Neuron (in vitro differentiated cells): ENCODE measurements around the gene TBC1D16.

Source experiments
- H2AFZ ChIP-seq: one replicate; pipeline ENCODE4 v1.6.1; 2013; ENCODE audit warnings: low read depth, mild to moderate bottlenecking, inconsistent platforms, low read length, moderate library complexity
- H3K27me3 ChIP-seq: one replicate; pipeline ENCODE4 v1.6.1; 2013; ENCODE audit warnings: low read length; ENCODE audit not compliant: insufficient read depth
- H3K36me3 ChIP-seq: one replicate; pipeline ENCODE4 v1.6.1; 2013; ENCODE audit warnings: low read length; ENCODE audit not compliant: insufficient read depth
- H3K4me1 ChIP-seq: one replicate; pipeline ENCODE4 v1.6.1; 2013; ENCODE audit warnings: low read length; ENCODE audit not compliant: insufficient read depth
- H3K4me3 ChIP-seq: 2 replicates; pipeline ENCODE4 v1.5.1; 2013; ENCODE audit warnings: mild to moderate bottlenecking, low read length, moderate library complexity
- H3K9me3 ChIP-seq: one replicate; pipeline ENCODE4 v1.6.1; 2013; ENCODE audit warnings: low read length

The TBC1D16 gene

DNA sequence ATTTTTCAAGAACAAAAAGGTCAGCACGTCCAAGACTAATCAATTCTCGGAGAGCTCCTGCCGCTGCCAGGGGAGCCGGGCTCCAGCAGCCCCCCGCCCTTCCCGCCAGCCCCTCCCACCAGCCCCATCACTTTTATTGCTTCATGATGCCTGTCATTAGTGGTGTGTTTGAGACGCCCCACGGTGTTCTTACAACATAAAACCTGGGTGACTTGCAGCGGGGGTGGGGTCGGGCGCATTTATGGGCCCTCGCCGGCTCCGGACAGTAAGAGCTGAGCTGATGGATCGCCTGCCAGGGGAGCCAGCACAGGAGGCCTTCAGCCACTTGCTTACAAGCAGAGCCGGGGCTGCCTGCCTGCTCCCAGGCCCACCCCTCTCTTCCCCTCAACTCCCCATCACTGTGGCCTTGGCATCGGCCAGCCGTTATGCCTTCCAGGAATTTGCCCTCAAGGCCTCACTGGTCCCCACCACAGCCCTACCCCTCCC lies 113.5 kb downstream of the TBC1D16 start:
- Histone ChIP-seq H3K36me3 (no peaks in the 10 kb centered on the region), H2AFZ (no peak overlapping the region), H3K4me3 (no peak overlapping the region), H3K9me3 (no peaks in the 10 kb centered on the region), H3K4me1 (peaks cover 23% of the 10 kb centered on the region), H3K27me3 (peaks cover 20% of the 10 kb centered on the region)

DNA sequence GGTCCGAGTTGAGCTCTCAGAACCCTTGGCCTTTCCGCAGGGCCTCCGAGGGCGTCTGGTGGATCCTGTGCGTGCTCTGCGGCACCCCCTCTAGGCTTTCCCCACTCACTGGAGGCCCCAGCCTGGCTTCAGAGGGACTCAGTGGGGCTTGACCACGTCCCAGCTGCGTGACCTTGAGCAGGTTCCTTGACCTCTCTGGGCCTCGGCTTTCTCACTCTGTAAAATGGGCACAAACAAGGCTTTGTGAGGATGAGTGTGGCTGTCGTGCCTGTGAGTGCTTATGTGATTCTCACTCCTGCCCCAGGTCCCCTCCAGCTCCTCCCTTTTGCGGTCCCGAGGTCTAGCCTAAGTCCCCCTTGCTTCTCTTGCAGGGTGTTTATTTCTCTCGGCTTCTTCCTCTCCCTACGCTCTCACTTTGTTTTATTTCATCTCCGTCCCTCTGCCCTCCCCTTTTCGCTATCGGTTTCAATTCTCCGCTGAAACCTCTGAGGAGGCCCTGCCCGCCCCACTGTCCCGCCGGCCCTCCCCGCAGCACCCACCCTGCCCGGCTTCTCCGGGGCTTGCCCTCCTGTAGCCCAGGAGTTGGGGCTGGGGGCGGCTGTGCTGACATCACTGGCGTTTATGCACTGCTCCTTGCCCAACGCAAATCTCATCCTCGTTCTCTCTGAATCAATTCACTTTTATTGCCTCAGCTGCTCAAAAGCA lies 114.1 kb downstream of the TBC1D16 start:
- Histone ChIP-seq H3K9me3 (no peaks in the 10 kb centered on the region), H2AFZ (no peak overlapping the region), H3K4me1 (peaks cover 20% of the 10 kb centered on the region), H3K4me3 (no peak overlapping the region), H3K36me3 (no peaks in the 10 kb centered on the region), H3K27me3 (peaks cover 20% of the 10 kb centered on the region)

DNA sequence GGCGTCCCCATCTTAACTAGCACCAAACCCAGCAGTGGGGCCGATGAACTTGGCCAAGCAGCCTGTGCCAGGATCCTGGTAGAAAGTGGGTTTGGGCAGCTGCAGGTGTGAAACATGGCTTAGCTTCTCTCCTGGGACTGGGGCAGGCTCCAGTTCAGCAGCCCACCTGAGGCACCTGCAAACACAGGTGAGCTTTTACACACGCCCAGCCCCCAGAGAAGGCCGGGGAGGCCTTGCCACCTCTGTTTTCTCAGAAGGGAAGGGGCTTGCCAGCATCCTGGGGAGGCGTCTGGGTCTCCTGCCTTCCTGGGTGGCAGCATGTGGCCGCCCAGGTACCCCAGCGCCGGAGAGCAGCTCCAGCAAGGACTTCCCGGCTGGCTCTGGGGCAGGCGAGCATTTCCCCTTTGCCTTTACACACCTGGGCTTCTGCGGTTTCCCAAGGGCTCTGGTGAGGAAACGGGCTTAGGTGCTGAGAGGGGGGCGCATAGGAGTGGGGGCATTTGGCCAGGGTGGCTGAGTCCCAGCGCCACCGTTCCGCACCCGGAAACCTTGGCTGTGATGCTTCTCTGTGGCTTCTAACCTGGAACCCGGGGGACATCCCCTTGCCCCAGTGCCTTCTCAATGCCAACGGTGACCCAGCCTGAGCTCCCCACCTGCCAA lies 114.8 kb downstream of the TBC1D16 start:
- H3K9me3 ChIP-seq: no peaks in the 10 kb centered on the region
- peaks cover 13% of the 10 kb centered on the region for H3K4me1 ChIP-seq
- no peak overlapping the region for H2AFZ ChIP-seq
- H3K27me3 ChIP-seq: peaks cover 20% of the 10 kb centered on the region
- no peak overlapping the region for H3K4me3 ChIP-seq
- H3K36me3 ChIP-seq: no peaks in the 10 kb centered on the region

DNA sequence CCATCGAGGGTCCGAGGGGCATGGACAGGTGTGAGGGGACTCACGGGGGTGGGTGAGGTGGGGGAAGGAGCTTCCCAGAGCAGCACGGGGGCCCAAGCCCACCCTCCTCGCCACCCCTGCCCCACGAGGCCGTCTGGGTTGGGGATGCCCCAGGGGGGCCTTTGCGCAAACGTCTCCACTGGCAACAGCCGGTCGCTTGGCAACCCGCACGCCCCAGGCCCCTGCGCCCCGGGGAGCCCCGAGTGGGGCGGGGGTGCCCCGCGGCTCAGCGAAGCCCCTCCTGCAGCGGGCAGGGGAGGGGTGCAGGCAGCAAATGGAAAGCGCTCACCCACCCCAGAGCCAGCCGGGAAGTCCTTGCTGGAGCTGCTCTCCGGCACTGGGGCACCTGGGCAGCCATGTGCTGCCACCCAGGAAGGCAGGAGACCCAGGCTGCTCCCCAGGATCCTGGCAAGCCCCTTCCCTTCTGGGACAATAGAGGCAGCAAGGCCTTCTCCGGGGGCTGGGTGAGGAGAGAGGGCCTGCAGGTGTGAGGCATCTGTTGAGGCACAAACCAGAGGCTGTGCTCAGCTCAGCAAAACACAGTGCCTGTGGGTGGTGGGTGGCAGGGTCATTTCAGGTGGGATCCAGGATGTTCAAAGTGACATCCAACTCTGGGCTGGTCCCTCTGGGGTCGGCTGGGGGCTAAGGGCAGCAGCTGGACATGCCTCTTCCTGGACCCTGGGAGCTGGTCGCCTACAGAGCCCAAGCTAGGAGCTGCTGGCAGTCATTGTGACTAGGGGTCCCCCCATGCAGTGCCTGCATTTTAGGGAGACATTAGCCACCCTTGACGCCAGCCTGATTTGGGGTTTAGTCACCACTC lies 115.6 kb downstream of the TBC1D16 start:
- Histone ChIP-seq H3K9me3 (no peaks in the 10 kb centered on the region), H3K4me1 (peaks cover 5% of the 10 kb centered on the region), H3K27me3 (peaks cover 20% of the 10 kb centered on the region), H3K36me3 (no peaks in the 10 kb centered on the region), H3K4me3 (no peak overlapping the region), H2AFZ (no peak overlapping the region)

DNA sequence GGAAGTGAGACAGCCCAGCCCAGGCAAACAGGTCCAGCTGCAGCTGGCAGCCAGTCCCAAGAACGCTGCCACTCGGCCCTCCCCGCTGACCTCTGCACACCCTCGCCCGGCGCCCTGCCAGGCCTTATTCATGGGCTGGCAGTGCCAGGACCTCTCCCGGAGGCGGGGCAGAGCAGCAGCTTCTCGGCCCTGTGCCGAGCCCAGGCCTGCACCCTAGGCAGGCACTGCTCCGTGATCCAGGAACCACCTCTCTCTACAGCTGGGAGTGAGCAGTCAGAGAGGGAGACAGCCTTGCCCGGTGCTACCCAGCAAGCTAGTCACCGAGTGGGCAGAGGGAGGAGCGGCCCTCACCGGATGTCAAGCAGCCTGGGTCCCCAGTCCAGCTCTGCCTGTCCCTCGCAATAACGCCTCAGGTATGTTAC lies 116.5 kb downstream of the TBC1D16 start:
- Histone ChIP-seq H3K27me3 (peaks cover 20% of the 10 kb centered on the region), H2AFZ (no peak overlapping the region), H3K36me3 (no peaks in the 10 kb centered on the region), H3K4me3 (no peak overlapping the region), H3K4me1 (peaks cover 3% of the 10 kb centered on the region), H3K9me3 (no peaks in the 10 kb centered on the region)

DNA sequence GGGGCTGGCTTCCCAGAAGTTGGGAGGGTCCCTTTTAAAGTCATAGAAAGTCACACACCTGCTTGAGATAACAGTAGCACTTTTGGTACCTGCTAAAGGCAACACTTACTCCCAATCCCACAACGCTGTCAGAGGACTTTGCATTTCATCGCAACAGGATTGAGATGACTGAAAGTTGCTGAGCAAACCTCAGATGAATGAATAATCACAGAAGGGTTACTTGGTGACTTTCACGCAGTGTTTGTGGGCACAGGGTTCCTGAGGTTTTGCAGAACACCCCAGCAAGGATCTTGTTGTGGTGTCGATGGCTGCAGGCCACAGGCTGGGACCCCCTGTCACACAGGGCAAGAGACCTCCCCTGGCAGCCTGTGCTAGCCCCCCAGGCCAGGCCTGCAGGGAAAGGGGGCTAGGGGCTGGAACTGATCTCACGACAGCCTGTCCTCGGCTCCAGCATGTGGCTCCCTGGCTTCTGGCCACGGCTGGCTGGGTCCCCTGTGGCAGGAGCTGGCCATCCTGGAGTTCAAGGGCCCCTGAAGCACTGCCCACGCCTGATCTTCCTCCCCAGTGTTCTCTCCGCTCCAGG lies 117.0 kb downstream of the TBC1D16 start:
- Histone ChIP-seq H3K27me3 (peaks cover 20% of the 10 kb centered on the region), H3K4me1 (peaks cover 3% of the 10 kb centered on the region), H3K4me3 (no peak overlapping the region)

DNA sequence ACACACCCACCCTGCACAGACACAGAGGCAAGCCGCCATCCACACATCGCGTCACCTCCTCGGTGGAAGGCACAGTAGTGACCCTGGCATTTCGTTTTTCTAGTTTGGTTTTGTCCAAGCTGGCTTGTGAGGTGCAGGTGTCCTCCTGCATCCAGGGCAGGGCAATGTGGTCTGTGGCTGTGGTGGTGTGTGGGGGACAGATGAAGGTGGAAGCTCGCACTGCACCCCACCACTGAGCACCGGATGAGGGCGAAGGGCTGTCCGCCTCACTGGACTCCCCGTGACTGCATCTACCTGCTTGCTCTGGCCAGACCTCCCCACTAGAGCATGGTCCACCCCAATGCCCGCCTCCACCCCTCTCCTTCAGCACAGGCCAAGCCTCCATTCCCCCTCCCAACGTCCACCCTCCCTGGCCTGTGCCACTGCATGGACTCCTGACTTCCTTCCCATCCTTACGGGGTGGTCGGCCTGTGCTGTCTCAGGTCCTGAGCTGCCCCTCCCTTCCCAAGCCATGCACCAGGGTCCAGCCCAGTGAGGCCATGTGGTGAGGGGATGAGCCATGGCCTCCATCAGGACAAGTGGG lies 117.7 kb downstream of the TBC1D16 start:
- no peak overlapping the region for H2AFZ ChIP-seq
- H3K36me3 ChIP-seq: no peaks in the 10 kb centered on the region
- no peak overlapping the region for H3K4me3 ChIP-seq
- H3K4me1 ChIP-seq: peaks cover 3% of the 10 kb centered on the region
- no peaks in the 10 kb centered on the region for H3K9me3 ChIP-seq
- peaks cover 20% of the 10 kb centered on the region for H3K27me3 ChIP-seq

More for the DNA sequence above, 117.0 kb downstream of the TBC1D16 start:
- Histone ChIP-seq H2AFZ (no peak overlapping the region), H3K9me3 (no peaks in the 10 kb centered on the region), H3K36me3 (no peaks in the 10 kb centered on the region)

DNA sequence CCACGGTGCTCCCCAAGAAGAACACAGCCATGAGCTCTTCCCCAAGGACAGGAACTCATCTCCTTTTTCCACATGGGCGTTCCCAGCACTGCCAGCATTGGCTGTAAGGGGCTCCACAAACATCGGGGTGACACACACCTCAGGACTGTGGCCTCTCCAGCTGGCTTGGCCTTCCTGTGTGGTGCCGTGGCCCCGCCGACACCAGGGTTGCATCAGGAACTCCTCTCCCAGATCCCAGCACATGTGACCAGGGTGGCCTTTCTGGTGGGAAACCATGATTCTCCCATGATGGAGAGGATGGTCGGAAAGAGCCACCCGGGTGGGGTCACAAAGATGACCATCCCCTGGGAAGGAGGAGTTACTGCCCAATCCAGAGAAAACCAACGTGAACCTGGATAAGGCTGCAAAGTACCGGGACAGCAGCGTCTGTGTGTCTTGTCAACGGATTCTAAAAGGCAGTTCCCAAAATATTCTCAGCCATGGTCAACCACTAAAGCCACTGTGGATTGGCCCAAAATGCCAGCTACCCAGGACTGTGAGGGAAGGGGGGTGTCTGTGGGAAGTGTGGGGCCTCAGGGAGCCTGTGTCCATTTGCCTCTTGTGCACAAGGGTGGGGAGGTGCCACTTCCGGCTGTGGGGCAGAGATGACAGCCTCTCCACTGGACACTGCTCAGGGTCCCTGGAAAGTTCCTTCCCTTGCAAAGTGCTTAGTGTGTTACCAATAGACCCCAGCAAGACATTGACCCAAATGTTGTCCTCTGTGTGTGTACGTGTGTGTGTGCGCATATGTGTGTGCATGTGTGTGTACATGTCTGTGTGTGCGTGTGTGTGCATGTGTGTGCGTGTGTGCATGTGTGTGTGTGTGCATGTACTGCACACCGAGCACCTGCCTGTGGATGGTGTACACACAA lies 118.4 kb downstream of the TBC1D16 start:
- Histone ChIP-seq H3K4me3 (no peak overlapping the region), H2AFZ (no peak overlapping the region), H3K4me1 (peaks cover 3% of the 10 kb centered on the region), H3K36me3 (no peaks in the 10 kb centered on the region), H3K27me3 (peaks cover 24% of the 10 kb centered on the region), H3K9me3 (no peaks in the 10 kb centered on the region)

DNA sequence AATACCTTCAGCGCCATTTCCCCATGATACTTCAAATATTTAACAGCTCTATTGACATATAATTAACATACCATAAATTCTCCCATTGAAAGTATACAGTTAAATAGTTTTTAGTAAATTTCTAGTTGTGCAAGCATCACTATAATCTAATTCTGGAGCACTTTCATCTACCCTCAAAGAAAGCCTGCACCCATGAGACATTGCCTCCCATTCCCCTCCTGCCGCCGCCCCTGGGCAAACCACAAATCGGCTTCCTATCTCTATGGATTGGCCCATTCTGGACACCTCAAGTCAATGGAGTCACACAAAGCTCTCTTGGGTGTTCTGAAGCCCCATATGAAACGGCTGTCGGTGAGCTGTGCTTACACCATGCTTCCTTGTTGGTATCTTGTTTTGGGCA lies 119.2 kb downstream of the TBC1D16 start:
- Histone ChIP-seq H3K4me1 (peaks cover 3% of the 10 kb centered on the region), H3K27me3 (peaks cover 25% of the 10 kb centered on the region), H3K36me3 (no peaks in the 10 kb centered on the region), H3K9me3 (no peaks in the 10 kb centered on the region), H2AFZ (no peak overlapping the region), H3K4me3 (no peak overlapping the region)

DNA sequence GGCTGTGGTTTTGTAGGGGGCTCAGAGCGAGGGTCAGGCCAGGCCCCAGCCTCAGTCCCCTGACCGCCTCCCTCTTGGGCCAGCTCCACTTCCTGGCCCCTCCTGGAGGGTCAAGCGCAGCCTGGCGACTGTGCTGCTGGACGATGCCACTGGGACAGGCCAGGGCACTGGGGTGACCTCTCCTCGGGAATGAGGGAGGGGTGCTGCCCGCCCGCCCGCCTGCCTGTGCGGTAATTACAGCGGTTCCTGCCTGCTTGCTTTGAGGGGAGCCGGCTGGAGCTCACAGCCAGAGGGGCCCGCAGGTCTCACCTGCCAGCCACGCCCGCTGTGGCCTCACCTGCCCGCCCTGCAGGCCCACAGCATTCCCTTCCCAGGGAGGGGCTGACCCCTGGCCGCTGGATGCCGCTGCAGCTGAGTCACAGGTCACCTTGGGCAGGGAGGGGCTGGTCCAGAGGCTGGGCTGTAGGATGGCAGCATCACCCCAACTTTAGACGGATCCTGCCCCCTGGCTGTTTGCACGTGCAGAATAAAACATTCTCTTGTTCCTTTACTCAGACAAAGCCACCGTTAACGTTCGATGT lies 119.7 kb downstream of the TBC1D16 start:
- no peaks in the 10 kb centered on the region for H3K9me3 ChIP-seq
- peaks cover 3% of the 10 kb centered on the region for H3K4me1 ChIP-seq
- H3K27me3 ChIP-seq: peaks cover 30% of the 10 kb centered on the region
- H2AFZ ChIP-seq: no peak overlapping the region
- H3K36me3 ChIP-seq: no peaks in the 10 kb centered on the region
- H3K4me3 ChIP-seq: no peak overlapping the region

DNA sequence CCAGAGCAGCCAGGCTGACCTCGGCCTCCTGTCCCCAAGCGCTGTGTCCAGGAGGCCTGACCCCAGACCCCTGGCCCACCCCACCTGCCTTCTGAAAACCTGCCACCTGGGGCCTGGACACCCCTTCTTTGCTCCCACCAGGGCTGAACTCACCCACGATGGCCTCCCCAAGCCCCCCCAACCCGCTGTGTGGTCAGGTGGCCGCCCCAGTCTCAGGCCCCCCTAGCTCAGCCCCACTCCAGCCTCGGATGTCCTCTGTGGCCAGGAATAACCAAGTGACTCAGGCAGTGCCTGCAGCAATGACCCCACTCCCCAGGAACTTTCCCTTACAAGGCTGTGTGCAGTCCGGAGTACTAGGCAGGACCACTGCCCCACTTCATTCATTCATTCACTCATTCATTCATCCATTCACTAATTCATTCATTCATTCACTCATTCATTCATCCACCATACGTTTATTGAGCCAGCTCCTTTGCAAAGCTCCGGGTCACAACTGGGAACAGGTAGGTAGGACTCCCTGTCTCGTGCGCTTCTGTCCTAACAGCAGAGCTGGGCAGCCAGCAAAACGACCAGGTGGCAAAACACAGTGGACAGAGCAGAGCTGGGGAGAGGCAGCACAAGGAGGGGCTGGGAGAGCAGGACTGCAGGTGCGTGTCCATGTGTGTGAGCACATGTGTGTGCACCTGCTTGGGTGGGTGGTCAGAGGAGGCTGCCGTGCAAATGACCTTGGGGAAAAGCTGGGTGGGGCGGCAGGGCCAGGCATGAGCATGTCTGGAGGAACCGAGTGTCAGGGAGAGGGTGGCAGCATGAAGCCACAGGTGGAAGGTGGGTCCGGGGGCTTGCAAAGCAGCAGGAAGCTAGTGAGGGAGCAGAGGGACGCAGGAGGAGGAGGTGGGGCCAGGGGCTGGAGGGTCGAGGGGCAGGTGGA lies 120.6 kb downstream of the TBC1D16 start:
- Histone ChIP-seq H3K9me3 (no peaks in the 10 kb centered on the region), H3K27me3 (peaks cover 28% of the 10 kb centered on the region), H3K4me1 (peaks cover under 1% of the 10 kb centered on the region), H3K4me3 (no peak overlapping the region), H3K36me3 (no peaks in the 10 kb centered on the region), H2AFZ (no peak overlapping the region)
